IMR-90 (cell line): ENCODE results near the gene ADGRA3.

ENCODE experiments used
- CEBPB ChIP-seq: IDR thresholded peaks from 2 replicates; pipeline ENCODE4 v1.6.1; 2012; ENCODE audit warnings: low read depth, low read length, improper control_type of control experiment
- CTCF ChIP-seq: conservative IDR thresholded peaks from 2 replicates; pipeline ENCODE4 v1.5.1; 2012; ENCODE audit warnings: mild to moderate bottlenecking, low read depth, low read length, improper control_type of control experiment
- ELK1 ChIP-seq: fragments of 150-350 bp; IDR thresholded peaks from 2 replicates; pipeline ENCODE4 v1.6.1; 2016; ENCODE audit warnings: low read depth, mild to moderate bottlenecking, low read length, moderate library complexity, borderline replicate concordance
- FOS ChIP-seq: fragments of 150-350 bp; IDR thresholded peaks from 2 replicates; pipeline ENCODE4 v1.6.1; 2016; ENCODE audit warnings: low read depth, low read length
- MAFK ChIP-seq: IDR thresholded peaks from 2 replicates; pipeline ENCODE4 v1.6.1; 2012; ENCODE audit warnings: low read depth, low read length, improper control_type of control experiment
- NFE2L2 ChIP-seq: fragments of 150-350 bp; IDR thresholded peaks from 2 replicates; pipeline ENCODE4 v1.6.1; 2016; ENCODE audit warnings: low read depth, mild to moderate bottlenecking, low read length
- POLR2A ChIP-seq: IDR thresholded peaks from 2 replicates; pipeline ENCODE4 v1.6.1; 2012; ENCODE audit warnings: mild to moderate bottlenecking, low read depth, low read length
- RAD21 ChIP-seq: IDR thresholded peaks from 2 replicates; pipeline ENCODE4 v1.6.1; 2012; ENCODE audit warnings: low read length, improper control_type of control experiment
- RFX5 ChIP-seq: IDR thresholded peaks from 2 replicates; pipeline ENCODE4 v1.8.0; 2012; ENCODE audit warnings: low read depth, mild to moderate bottlenecking, low read length, moderate library complexity

DNA sequence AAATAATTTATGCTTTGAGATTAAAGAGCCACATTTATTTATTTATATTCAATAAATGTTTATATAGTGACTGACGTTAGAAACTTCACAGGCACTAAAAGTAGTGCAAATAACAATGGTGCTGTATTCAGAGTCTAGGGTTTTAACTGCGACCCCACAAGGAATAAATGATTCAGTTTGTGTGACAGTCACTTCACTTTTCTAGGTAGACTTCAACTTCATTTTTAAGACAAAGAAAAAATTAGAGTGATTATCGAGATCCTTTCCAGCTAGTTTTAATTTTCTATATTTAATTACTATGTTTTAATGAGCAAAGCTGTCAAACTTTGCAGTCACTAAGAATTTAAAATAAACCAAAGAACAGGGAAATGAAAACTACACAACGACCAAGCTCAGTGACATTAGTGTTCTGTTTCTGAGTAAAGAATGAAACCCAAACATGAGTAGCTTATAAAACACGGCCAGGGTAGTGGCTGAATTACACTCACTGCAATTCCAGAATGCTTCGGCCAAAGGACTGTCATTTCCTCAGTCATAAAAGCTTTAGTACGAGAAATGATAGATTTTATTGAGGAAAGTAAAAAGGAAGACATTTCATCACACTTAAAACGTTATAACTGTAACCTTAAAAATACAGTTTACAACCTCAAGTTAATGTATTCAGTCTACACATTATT lies 38.6 kb downstream of the ADGRA3 start:
- TF ChIP-seq CTCF (no peak), POLR2A (no peak), RFX5 (no peak), ELK1 (no peak), RAD21 (no peak), FOS (no peak), NFE2L2 (no peak), CEBPB (no peak), MAFK (no peak)
